Measurements from ENCODE around the gene SAPCD2.
"Not testable (repeated sequence)": the region's sequence is repeated elsewhere in the genome, so short reads cannot be mapped to it uniquely, and the experiment has no call there.

Gene SAPCD2

GRCh38 chr9:137046088-137046787, 24.1 kb downstream of the SAPCD2 start, which contains the start of gene NPDC1:
TSS of gene NPDC1 (minus strand) at chr9:137046177. CDS start at chr9:137045989, 188 bp downstream.
- DNase-seq = no peak

DNA sequence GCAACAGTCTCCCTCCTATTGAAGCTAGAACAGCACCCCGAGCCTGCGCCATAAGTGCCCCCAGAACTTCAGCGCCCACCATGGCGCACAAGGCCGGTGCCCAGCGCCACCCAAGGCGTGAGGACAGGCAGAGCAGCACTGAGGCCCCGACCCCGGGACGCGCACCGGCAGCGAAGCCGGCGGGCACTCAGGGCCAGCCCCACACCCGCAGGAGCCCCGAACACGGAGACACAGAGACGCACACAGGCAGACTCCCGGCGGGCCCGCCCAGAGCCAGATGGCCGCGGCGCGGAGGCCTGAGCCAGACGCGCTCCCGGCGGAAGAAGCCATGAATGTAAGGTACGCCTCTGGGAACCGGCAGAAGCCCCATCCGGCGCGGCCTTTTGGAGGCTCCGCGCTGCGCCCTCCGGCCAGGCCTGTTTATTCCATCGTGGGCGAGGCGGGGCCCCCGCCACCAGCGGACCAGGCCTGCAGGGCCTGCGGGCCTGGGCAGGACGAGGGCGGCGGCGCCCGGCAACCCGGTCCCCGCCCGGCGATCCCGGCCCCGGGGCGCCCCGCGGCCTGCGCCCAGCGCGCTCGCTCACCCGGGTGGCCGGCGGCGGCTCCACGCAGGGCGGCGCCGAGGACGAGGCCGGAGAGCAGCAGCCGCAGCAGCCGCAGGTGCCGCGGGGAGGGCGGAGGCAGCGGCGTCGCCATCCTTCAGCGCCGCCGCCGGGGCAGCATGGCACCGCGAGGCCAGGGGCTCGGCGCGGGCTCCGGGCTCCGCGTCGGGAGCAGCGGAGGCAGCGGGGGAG, 24.9 kb downstream of the SAPCD2 start:
- no peak for DNase-seq

- DNase-seq = no peak
Observed at GRCh38 chr9:137044502-137045177, 25.7 kb downstream of the SAPCD2 start.

- no peak for DNase-seq
Observed at GRCh38 chr9:137044037-137044436, 26.3 kb downstream of the SAPCD2 start.

DNA sequence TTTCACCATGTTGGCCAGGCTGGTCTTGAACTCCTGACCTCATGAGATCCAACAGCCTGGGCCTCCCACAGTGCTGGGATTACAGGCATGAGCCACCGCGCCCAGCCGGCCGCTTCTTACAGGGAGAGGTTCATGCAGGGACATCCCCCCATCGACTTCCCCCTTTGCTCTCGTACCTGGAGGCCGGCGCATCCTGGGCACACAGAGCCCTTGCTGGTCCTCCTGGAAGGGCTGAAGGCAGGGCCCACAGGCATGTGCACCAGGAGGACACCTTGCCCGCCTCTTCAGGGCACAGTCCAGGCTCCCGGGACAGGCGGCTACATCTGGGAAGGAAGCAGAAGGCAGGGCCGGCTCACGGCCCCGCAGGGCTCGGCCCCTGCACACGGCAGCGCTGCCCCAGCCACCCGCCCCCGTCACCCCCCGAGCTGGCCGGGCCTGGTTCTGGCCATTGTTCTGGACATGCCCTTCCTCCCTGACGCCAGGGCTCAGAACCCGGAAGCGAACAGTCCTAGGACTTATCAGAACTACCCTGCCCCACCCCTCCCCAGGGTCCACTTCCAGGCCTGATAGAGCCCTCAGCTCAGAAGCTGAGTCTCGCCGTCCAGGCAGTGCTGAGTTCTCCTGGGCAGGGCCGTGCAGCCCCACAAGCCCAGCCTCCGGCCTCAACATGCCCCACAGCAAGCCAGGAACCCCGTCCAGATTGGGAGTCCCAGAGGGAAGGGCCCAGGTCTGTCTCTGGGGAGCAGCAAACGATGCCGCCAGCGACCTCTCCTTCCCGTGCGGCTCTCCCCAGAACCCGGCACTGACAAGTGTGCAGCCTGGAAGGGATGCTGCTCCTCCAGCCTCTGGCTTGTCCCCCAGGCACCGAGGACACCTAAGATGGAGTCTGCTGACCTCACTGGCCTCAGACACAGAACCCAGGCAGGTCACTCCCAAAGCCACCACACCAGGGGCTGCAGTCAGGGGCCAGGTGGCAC, 27.3 kb downstream of the SAPCD2 start:
- no peak for DNase-seq

- no peak for DNase-seq
Observed at GRCh38 chr9:137041124-137041523, 29.2 kb downstream of the SAPCD2 start.

- DNase-seq = no peak
Observed at GRCh38 chr9:137040568-137040967, 29.8 kb downstream of the SAPCD2 start.

- no peak for DNase-seq
Observed at GRCh38 chr9:137039611-137040366, 30.6 kb downstream of the SAPCD2 start.

- DNase-seq = no peak
Observed at GRCh38 chr9:137038916-137039315, 31.4 kb downstream of the SAPCD2 start.

GRCh38 chr9:137037483-137037882, 32.9 kb downstream of the SAPCD2 start:
- DNase-seq = no peak

- no peak for DNase-seq
Observed at GRCh38 chr9:137037035-137037434, 33.3 kb downstream of the SAPCD2 start.

DNA sequence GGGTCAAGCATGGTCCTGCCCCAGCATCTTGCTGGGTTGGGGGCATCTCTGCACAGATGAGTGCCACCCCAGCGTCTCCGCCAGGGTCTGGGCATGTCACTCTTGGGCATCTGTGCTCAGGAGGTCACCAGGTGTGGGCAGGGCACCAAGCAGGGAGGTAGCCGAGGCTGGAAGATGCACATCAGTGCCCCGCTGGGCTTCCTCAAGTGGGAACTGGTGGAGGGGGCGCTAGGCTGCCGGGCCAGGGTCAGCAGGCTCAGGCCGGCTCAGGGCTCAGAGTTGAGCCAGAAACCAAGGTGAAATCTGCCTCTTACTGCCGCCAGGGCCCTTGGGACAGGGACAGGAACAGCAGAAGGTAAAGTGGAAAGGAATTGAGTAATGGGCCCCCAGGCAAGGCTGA, 34.4 kb downstream of the SAPCD2 start:
- DNase-seq = no peak

GRCh38 chr9:137035507-137035834, 34.9 kb downstream of the SAPCD2 start:
- no peak for DNase-seq

DNA sequence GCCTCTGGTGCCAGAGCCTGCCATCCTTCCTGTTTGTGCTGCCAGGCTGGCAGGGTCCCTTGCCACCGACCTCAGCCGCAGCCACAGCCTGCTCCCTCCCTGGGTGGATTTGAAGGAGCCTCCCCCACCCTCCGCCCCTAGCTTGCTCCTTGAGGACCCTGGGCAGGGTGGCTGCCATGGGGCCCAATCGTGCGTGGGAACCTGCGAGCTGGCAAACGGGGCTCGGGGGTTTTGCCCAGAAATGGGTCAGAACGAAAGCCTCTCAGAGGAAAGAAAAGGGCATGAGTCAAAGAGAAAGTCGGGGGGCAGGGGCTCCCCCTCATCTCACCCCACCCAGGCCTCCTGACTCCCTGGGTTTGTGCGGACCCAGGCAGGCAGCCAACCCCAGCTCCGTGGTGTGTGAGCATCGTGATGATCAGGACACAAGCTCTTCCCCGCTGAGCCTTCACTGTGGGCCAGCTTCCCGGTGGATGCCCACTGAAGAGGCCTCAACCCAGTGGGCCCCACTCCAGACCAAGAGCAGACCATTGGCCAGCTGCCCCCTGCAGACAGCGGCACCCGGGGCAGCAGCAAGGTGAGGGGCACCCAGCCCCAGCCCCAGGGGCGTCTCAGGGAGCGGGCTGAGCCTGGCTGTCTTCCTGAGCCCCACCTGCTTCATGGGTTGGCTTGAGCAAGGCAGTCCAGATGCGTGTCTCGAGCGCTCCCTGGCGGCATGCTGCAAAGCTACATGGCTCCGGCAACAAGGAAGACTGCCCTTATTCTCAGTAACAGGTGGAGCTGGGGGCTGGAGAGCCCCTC, 35.4 kb downstream of the SAPCD2 start:
- no peak for DNase-seq

DNA sequence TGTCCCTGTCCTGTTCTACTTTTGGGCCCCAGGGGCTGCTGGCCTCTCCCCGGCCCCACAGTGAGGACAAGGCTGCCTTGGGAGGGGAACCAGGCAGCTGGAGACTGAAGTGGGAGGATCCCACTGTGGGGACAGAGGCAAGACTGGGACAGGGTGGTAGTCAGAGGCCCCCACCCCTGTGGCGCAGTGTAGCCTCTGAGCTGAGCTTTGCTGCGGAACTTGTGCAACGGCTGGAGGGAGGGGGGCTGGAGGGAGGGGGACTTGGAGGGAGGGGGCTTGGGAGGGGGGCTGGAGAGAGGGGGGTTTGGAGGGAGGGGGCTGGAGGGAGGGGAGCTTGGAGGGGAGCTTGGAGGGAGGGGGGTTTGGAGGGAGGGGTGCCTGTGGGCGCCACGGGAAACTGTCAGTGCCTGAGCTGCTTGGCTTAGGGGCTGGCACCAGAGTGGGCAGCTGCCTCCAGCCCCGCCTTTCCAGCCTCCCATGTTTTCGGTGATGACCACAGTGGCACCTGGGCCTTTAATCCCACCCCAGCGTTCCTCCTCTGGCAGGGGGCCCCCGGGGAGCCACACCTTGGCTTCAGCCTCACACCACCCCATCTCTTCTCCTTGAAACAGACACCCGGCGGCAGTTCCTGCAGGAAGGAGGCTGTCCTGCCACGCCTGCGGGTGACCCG, 36.2 kb downstream of the SAPCD2 start:
- no peak for DNase-seq

GRCh38 chr9:137033481-137033880, 36.9 kb downstream of the SAPCD2 start:
- DNase-seq = not testable (repeated sequence)

DNA sequence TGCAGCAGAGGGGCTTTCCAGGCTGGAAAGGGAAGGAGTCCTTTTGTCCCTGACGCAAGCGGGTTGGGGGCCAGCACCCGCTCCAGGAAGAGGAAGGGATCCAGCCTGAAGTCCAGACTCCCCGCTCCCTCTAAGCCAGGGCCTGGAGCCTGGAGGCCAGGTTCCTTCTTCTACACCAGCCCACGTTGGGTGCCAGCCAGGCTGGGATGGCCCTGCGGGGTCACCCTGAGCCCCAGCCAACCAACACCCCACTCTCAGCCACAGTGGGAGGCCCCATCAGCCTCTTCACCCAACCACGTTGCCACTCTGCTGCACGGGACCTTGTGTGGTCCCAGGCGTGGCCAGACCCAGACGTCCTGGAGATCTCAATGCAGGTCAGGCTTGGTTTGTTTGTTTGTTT, 37.5 kb downstream of the SAPCD2 start:
- no peak for DNase-seq

GRCh38 chr9:137031904-137032640, 38.3 kb downstream of the SAPCD2 start, which contains the start of gene FUT7:
TSS of gene FUT7 (minus strand) at chr9:137032088. CDS start at chr9:137031991, 97 bp downstream.
- no peak for DNase-seq

Data from cortex of kidney (tissue), 1 donor.